Neural progenitor cell (in vitro differentiated cells): ENCODE results near the gene TPT1. TPM values are rescaled to one million over a fixed set of nuclear protein-coding genes. Genes with fewer than 3 reads are reported as not detected.

Source experiments
- DNase-seq: peaks from one replicate; pipeline ENCODE4 v3.0.0-alpha.2; 2016; ENCODE audit warnings: low spot score
- H2AFZ ChIP-seq: fragments of 200-600 bp; sonication (generic); replicated peaks from 2 replicates; pipeline ENCODE4 v1.6.1; 2016; ENCODE audit warnings: antibody characterized with exemption
- H3F3A ChIP-seq: fragments of 200-600 bp; sonication (generic); 2 replicates; pipeline ENCODE4 v1.6.1; 2016; ENCODE audit warnings: antibody characterized with exemption, low read depth
- H3K27ac ChIP-seq: fragments of 200-600 bp; sonication (generic); 2 replicates; pipeline ENCODE4 v1.5.1; 2016; ENCODE audit warnings: mild to moderate bottlenecking
- H3K27me3 ChIP-seq: fragments of 200-600 bp; sonication (generic); 2 replicates; pipeline ENCODE4 v1.6.1; 2016; ENCODE audit warnings: mild to moderate bottlenecking, moderate library complexity
- H3K36me3 ChIP-seq: fragments of 200-600 bp; sonication (generic); 2 replicates; pipeline ENCODE4 v1.5.1; 2016
- H3K4me1 ChIP-seq: fragments of 200-600 bp; sonication (generic); 2 replicates; pipeline ENCODE4 v1.6.1; 2016; ENCODE audit warnings: mixed run types
- H3K4me2 ChIP-seq: fragments of 200-600 bp; sonication (generic); 2 replicates; pipeline ENCODE4 v1.6.1; 2016
- H3K4me3 ChIP-seq: fragments of 200-600 bp; sonication (generic); 2 replicates; pipeline ENCODE4 v1.5.1; 2016
- H3K79me2 ChIP-seq: fragments of 200-600 bp; sonication (generic); 2 replicates; pipeline ENCODE4 v1.6.1; 2016; ENCODE audit warnings: low read depth
- H3K9ac ChIP-seq: fragments of 200-600 bp; sonication (generic); 2 replicates; pipeline ENCODE4 v1.6.1; 2016
- H3K9me3 ChIP-seq: fragments of 200-600 bp; sonication (generic); 2 replicates; pipeline ENCODE4 v1.5.1; 2016; ENCODE audit warnings: low read depth
- H4K20me1 ChIP-seq: fragments of 200-600 bp; sonication (generic); 2 replicates; pipeline ENCODE4 v1.6.1; 2016; ENCODE audit warnings: low read depth
- H3K27ac Mint-ChIP-seq: 3 replicates; pipeline ENCODE4 v1.8.0; 2021; ENCODE audit warnings: mixed read lengths
- H3K27me3 Mint-ChIP-seq: 2 replicates; pipeline ENCODE4 v1.8.0; 2022; ENCODE audit warnings: low read depth, mild to moderate bottlenecking, inconsistent platforms, moderate library complexity, mixed read lengths; ENCODE audit not compliant: insufficient read depth
- H3K36me3 Mint-ChIP-seq: 3 replicates; pipeline ENCODE4 v1.8.0; 2021; ENCODE audit warnings: mixed read lengths
- H3K4me1 Mint-ChIP-seq: 3 replicates; pipeline ENCODE4 v1.8.0; 2021; ENCODE audit warnings: mixed read lengths
- H3K4me3 Mint-ChIP-seq: 3 replicates; pipeline ENCODE4 v1.8.0; 2021; ENCODE audit warnings: mild to moderate bottlenecking, moderate library complexity, mixed read lengths
- H3K9me3 Mint-ChIP-seq: 3 replicates; pipeline ENCODE4 v1.8.0; 2020; ENCODE audit warnings: mixed read lengths
- CTCF ChIP-seq: fragments of 200-600 bp; sonication (generic); IDR thresholded peaks from 2 replicates; pipeline ENCODE4 v1.5.1; 2017; ENCODE audit warnings: antibody characterized with exemption, mild to moderate bottlenecking
- EZH2 ChIP-seq: fragments of 200-600 bp; sonication (generic); IDR thresholded peaks from 2 replicates; pipeline ENCODE4 v1.6.1; 2017; ENCODE audit warnings: antibody characterized with exemption, mild to moderate bottlenecking, moderate library complexity
- EZH2phosphoT487 ChIP-seq: fragments of 200-600 bp; sonication (generic); IDR thresholded peaks from 2 replicates; pipeline ENCODE4 v1.6.1; 2017; ENCODE audit warnings: antibody characterized with exemption
- total RNA-seq: library from RNA; depleted of rRNA; stranded (reverse); fragments of >200 nt; gene quantifications from 2 replicates; pipeline ENCODE4 v1.2.3, GENCODE V29; 2015; ENCODE audit warnings: low replicate concordance

TPT1 gene
- total RNA-seq, 1 donor from 2014 or later = 4,951 TPM

- Histone ChIP-seq H3K79me2 (peaks cover 8% of the 10 kb centered on the region), H3K27ac (peak overlapping the region; percentile 30), H3F3A (peaks cover 80% of the 10 kb centered on the region), H3K9ac (no peak overlapping the region), H3K36me3 (no peaks in the 10 kb centered on the region), H2AFZ (no peak overlapping the region), H3K4me3 (no peak overlapping the region), H3K4me2 (no peak overlapping the region), H4K20me1 (peaks cover 27% of the 10 kb centered on the region), H3K4me1 (no peaks in the 10 kb centered on the region), H3K9me3 (no peaks in the 10 kb centered on the region), H3K27me3 (no peaks in the 10 kb centered on the region)
- Mint-ChIP-seq H3K9me3 (no peaks in the 10 kb centered on the region), H3K27ac (peak overlapping the region; percentile 62), H3K27me3 (peaks cover 5% of the 10 kb centered on the region), H3K4me1 (peaks cover 19% of the 10 kb centered on the region), H3K36me3 (peaks cover 26% of the 10 kb centered on the region), H3K4me3 (no peak overlapping the region)
- TF ChIP-seq CTCF (no peak), EZH2phosphoT487 (no peak)
- DNase-seq = no peak
Observed at GRCh38 chr13:45332036-45332830, 8.8 kb downstream of the TPT1 start.

GRCh38 chr13:45331692-45332035, 9.3 kb downstream of the TPT1 start:
- Mint-ChIP-seq H3K4me3 (no peak overlapping the region), H3K27me3 (peaks cover 8% of the 10 kb centered on the region), H3K4me1 (peaks cover 19% of the 10 kb centered on the region), H3K27ac (no peak overlapping the region), H3K9me3 (no peaks in the 10 kb centered on the region), H3K36me3 (peaks cover 21% of the 10 kb centered on the region)
- H4K20me1 ChIP-seq = peaks cover 21% of the 10 kb centered on the region
- TF ChIP-seq EZH2 (no peak), EZH2phosphoT487 (no peak), CTCF (no peak)
- peaks cover 74% of the 10 kb centered on the region for H3F3A ChIP-seq
- no peak overlapping the region for H2AFZ ChIP-seq
- H3K4me3 ChIP-seq = no peak overlapping the region
- DNase-seq = no peak
- H3K27ac ChIP-seq = no peak overlapping the region
- no peaks in the 10 kb centered on the region for H3K9me3 ChIP-seq
- no peak overlapping the region for H3K4me2 ChIP-seq
- H3K36me3 ChIP-seq = no peaks in the 10 kb centered on the region
- H3K27me3 ChIP-seq = no peaks in the 10 kb centered on the region
- H3K79me2 ChIP-seq = peaks cover 2% of the 10 kb centered on the region
- no peak overlapping the region for H3K9ac ChIP-seq
- no peaks in the 10 kb centered on the region for H3K4me1 ChIP-seq

GRCh38 chr13:45331123-45331619, 9.8 kb downstream of the TPT1 start:
- Mint-ChIP-seq H3K27me3 (peaks cover 8% of the 10 kb centered on the region), H3K4me3 (no peak overlapping the region), H3K4me1 (peaks cover 19% of the 10 kb centered on the region), H3K27ac (no peak overlapping the region), H3K9me3 (no peaks in the 10 kb centered on the region), H3K36me3 (peaks cover 16% of the 10 kb centered on the region)
- Histone ChIP-seq H3K79me2 (no peaks in the 10 kb centered on the region), H3F3A (peaks cover 69% of the 10 kb centered on the region), H3K4me3 (no peak overlapping the region), H3K4me1 (no peaks in the 10 kb centered on the region), H3K9ac (no peak overlapping the region), H3K4me2 (no peak overlapping the region), H3K27ac (no peak overlapping the region), H2AFZ (no peak overlapping the region), H4K20me1 (peaks cover 17% of the 10 kb centered on the region), H3K9me3 (no peaks in the 10 kb centered on the region), H3K36me3 (no peaks in the 10 kb centered on the region), H3K27me3 (no peaks in the 10 kb centered on the region)
- no peak for TF ChIP-seq EZH2phosphoT487
- TF ChIP-seq CTCF = no peak
- no peak for TF ChIP-seq EZH2
- DNase-seq = no peak
